HG02885 (cell line): ENCODE data around the gene HYAL2.
"Not testable (repeated sequence)": the region's sequence is repeated elsewhere in the genome, so short reads cannot be mapped to it uniquely, and the experiment has no call there.

Experiments
- ATAC-seq: cut with Tn5 transposase; IDR thresholded peaks from one replicate; pipeline ENCODE4 v1.9.1; 2021; ENCODE audit warnings: mild to moderate bottlenecking; ENCODE audit not compliant: unreplicated experiment, poor library complexity

Gene HYAL2

GRCh38 chr3:50294492-50295403 lies 27.8 kb downstream of the HYAL2 start:
- ATAC-seq = no peak

- no peak for ATAC-seq
Observed at GRCh38 chr3:50294089-50294488, 28.5 kb downstream of the HYAL2 start.

- ATAC-seq = no peak
Observed at GRCh38 chr3:50293079-50293801, 29.3 kb downstream of the HYAL2 start.

GRCh38 chr3:50292159-50293078 lies 30.1 kb downstream of the HYAL2 start, which contains the start of gene IFRD2:
Gene IFRD2 (minus strand): TSS chr3:50292429. CDS start chr3:50292274, 155 bp downstream.
- peak; percentile 98 for ATAC-seq

GRCh38 chr3:50290161-50290641 lies 32.3 kb downstream of the HYAL2 start:
- ATAC-seq = no peak

- ATAC-seq = no peak
Observed at GRCh38 chr3:50289130-50289529, 33.4 kb downstream of the HYAL2 start.

GRCh38 chr3:50288387-50289007 lies 34.0 kb downstream of the HYAL2 start:
- no peak for ATAC-seq

- ATAC-seq = no peak
Observed at GRCh38 chr3:50287262-50287661, 35.3 kb downstream of the HYAL2 start.

GRCh38 chr3:50286322-50287227 lies 36.0 kb downstream of the HYAL2 start:
- ATAC-seq = no peak

- ATAC-seq = not testable (repeated sequence)
Observed at GRCh38 chr3:50284121-50284520, 38.4 kb downstream of the HYAL2 start.

GRCh38 chr3:50279255-50280016 lies 43.1 kb downstream of the HYAL2 start:
- ATAC-seq = no peak

GRCh38 chr3:50278880-50279224 lies 43.7 kb downstream of the HYAL2 start, which contains the start of gene LSMEM2:
Gene LSMEM2 (plus strand): TSS chr3:50279087. CDS start chr3:50279114, 27 bp downstream.
- ATAC-seq = no peak

- no peak for ATAC-seq
Observed at GRCh38 chr3:50278123-50278879, 44.2 kb downstream of the HYAL2 start.

GRCh38 chr3:50276762-50277101 lies 45.8 kb downstream of the HYAL2 start:
- ATAC-seq = no peak

GRCh38 chr3:50275996-50276761 lies 46.4 kb downstream of the HYAL2 start:
- ATAC-seq = no peak

- ATAC-seq = no peak
Observed at GRCh38 chr3:50275141-50275995, 47.2 kb downstream of the HYAL2 start.
